ENCODE results near the gene PDS5B. TPM values are rescaled to one million over a fixed set of nuclear protein-coding genes. Genes with fewer than 3 reads are reported as not detected.

The PDS5B gene
- total and polyA plus RNA-seq, 10 of the 15 experiments (the other 5 are each of a cell fraction or from before 2014, with no cell fraction given), result 15.4 to 55.3 (median 30.7) TPM

DNA sequence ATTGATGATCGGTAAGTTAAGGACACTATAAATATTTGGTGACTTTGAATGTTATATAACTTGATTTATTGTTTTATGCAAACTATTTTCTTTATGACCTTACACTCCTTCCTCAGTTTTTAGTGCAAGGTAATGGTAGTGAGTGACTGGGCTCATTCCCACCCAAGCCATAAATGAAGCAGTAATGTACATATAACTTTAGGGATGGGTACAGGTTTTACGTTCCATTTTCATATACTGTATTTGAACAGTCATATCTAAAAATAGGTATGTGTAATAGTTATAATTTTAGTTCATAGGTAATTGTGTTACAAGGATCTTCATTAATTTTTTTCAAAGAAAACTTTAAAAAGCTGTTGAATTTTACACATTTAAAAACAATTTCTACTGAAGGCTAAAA lies 101.0 kb downstream of the PDS5B start:
- no peak overlapping the region for H3K4me2 ChIP-seq (ENCODE audit: control insufficient read depth, insufficient read depth)
- H3K9me3 ChIP-seq (replicated peaks; ENCODE audit: control insufficient read depth, insufficient read depth, low read length), result no peaks in the 10 kb centered on the region
- H3K9ac ChIP-seq (ENCODE audit: control insufficient read depth, insufficient read depth, low read length), result no peak overlapping the region
- no peaks in the 10 kb centered on the region for H4K20me1 ChIP-seq (ENCODE audit: control insufficient read depth, insufficient read depth)
- no peak overlapping the region for H3K4me3 ChIP-seq
- no peak overlapping the region for H2AFZ ChIP-seq (ENCODE audit: control insufficient read depth, low read depth, low read length)
- in situ Hi-C loops (cut with MboI), result no loop called here
- CTCF ChIA-PET, result no interaction called here
- ATAC-seq, result no peak
- SMC1A ChIA-PET (ENCODE audit: uncharacterized antibody, unreplicated experiment), result interaction anchor here (0.8 to 0.9 kb wide), 2 partner anchors 14 to 224 kb away, joined by 3 read pairs; no protein-coding TSS in a partner anchor
- FAIRE-seq, result no peak
- no peaks in the 10 kb centered on the region for H3K4me1 ChIP-seq (ENCODE audit: control insufficient read depth, insufficient read depth, low read length)
- DNase-seq (ENCODE audit: low read depth, low spot score), result no peak
- TF ChIP-seq RB1 (IDR thresholded peaks at IDR 0.05; ENCODE audit: borderline replicate concordance), result no peak
- no peak for TF ChIP-seq SUZ12 (IDR thresholded peaks at IDR 0.05; ENCODE audit: unreplicated experiment)
- TF ChIP-seq NFYB (IDR thresholded peaks at IDR 0.05; ENCODE audit: insufficient read depth, low read depth, low read length), result no peak
- TF ChIP-seq, protein P1, sequence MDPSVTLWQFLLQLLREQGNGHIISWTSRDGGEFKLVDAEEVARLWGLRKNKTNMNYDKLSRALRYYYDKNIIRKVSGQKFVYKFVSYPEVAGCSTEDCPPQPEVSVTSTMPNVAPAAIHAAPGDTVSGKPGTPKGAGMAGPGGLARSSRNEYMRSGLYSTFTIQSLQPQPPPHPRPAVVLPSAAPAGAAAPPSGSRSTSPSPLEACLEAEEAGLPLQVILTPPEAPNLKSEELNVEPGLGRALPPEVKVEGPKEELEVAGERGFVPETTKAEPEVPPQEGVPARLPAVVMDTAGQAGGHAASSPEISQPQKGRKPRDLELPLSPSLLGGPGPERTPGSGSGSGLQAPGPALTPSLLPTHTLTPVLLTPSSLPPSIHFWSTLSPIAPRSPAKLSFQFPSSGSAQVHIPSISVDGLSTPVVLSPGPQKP (IDR thresholded peaks at IDR 0.05; ENCODE audit: low read depth, low read length), result no peak
- TF ChIP-seq KDM1A (IDR thresholded peaks at IDR 0.05; ENCODE audit: borderline replicate concordance), result no peak
- TF ChIP-seq SUPT20H (IDR thresholded peaks at IDR 0.05; ENCODE audit: borderline replicate concordance, control insufficient read depth, low read depth, low read length), result no peak
- no peak for TF ChIP-seq ZZZ3 (IDR thresholded peaks at IDR 0.05; ENCODE audit: control insufficient read depth, insufficient read length, low read depth)
- TF ChIP-seq, protein P2, sequence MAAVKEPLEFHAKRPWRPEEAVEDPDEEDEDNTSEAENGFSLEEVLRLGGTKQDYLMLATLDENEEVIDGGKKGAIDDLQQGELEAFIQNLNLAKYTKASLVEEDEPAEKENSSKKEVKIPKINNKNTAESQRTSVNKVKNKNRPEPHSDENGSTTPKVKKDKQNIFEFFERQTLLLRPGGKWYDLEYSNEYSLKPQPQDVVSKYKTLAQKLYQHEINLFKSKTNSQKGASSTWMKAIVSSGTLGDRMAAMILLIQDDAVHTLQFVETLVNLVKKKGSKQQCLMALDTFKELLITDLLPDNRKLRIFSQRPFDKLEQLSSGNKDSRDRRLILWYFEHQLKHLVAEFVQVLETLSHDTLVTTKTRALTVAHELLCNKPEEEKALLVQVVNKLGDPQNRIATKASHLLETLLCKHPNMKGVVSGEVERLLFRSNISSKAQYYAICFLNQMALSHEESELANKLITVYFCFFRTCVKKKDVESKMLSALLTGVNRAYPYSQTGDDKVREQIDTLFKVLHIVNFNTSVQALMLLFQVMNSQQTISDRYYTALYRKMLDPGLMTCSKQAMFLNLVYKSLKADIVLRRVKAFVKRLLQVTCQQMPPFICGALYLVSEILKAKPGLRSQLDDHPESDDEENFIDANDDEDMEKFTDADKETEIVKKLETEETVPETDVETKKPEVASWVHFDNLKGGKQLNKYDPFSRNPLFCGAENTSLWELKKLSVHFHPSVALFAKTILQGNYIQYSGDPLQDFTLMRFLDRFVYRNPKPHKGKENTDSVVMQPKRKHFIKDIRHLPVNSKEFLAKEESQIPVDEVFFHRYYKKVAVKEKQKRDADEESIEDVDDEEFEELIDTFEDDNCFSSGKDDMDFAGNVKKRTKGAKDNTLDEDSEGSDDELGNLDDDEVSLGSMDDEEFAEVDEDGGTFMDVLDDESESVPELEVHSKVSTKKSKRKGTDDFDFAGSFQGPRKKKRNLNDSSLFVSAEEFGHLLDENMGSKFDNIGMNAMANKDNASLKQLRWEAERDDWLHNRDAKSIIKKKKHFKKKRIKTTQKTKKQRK (IDR thresholded peaks at IDR 0.05; ENCODE audit: low read depth, low read length), result no peak
- no peak for TF ChIP-seq CEBPB (IDR thresholded peaks at IDR 0.05; ENCODE audit: borderline replicate concordance in 1 of 2, low read depth in 2 of 2, low read length in 2 of 2)
- TF ChIP-seq PAX5 (IDR thresholded peaks at IDR 0.05; ENCODE audit: borderline replicate concordance, low read depth, low read length), result no peak
- no peak for TF ChIP-seq ZNF274 (IDR thresholded peaks at IDR 0.05; ENCODE audit: insufficient read depth, insufficient read length)
- H3K27me3 ChIP-seq (replicated peaks in 1 of 2; ENCODE audit: control insufficient read depth in 2 of 2, insufficient read depth in 2 of 2, low read length in 1 of 2), result no peaks in the 10 kb centered on the region
- peaks cover 0 to 11% of the 10 kb centered on the region in 2 experiments; a peak in 1 of 4 replicates for H3K36me3 ChIP-seq (ENCODE audit: control insufficient read depth in 2 of 2, insufficient read depth in 2 of 2, low read length in 1 of 2)
- BruUV-seq (replicated peaks), result no TSS peak
- H3K79me2 ChIP-seq (ENCODE audit: control insufficient read depth, insufficient read depth, low read length), result no peaks in the 10 kb centered on the region
- RAD21 ChIA-PET (ENCODE audit: unreplicated experiment), result no interaction called here
- intact Hi-C loops (cut with micrococcal nuclease; ENCODE audit: unreplicated experiment), result no loop called here
- H3K27ac ChIP-seq (ENCODE audit: control insufficient read depth, insufficient read depth), result no peak overlapping the region
- WGBS (ENCODE audit: insufficient coverage, insufficient replicate concordance, low lambda C conversion rate, missing lambda C conversion rate), result 100% methylated on average over 2 of the region's 2 CpGs
- POLR2A ChIA-PET, result no interaction called here

Data from GM12878 (cell line).